ENCODE measurements around the gene FGGY. TPM values are rescaled to one million over a fixed set of nuclear protein-coding genes. Genes with fewer than 3 reads are reported as not detected.

The FGGY gene
- total RNA-seq, 4 donors from 2014 or later = 23.3 to 26.4 (median 25.3) TPM

GRCh38 chr1:59805554-59805953 lies 508.7 kb downstream of the FGGY start:
- H3K4me1 ChIP-seq = no peaks in the 10 kb centered on the region
- no peaks in the 10 kb centered on the region for H3K9me3 ChIP-seq
- no peak overlapping the region for H3K4me3 ChIP-seq
- no peak overlapping the region for H3K27ac ChIP-seq (replicated peaks in 1 of 4)
- TF ChIP-seq POLR2AphosphoS5 (IDR thresholded peaks at IDR 0.05) = no peak
- peaks cover 0 to 10% (median 0%) of the 10 kb centered on the region in 4 donors for H3K27me3 ChIP-seq
- no peaks in the 10 kb centered on the region for H3K36me3 ChIP-seq
- no peak for DNase-seq (ENCODE audit: extremely low spot score)
- intact Hi-C loops (cut with DNase I) = no loop called here

Small RNA genes lying within 50 kb of the gene (small RNA-seq; reads per million reads assigned to genes)
- gene MIR4711 = 0 reads per million in 3 donors

Data from esophagus muscularis mucosa (tissue), 4 donors.